GM18519 (cell line): ENCODE results near the gene PHGDH.
"Not testable (repeated sequence)": the region's sequence is repeated elsewhere in the genome, so short reads cannot be mapped to it uniquely, and the experiment has no call there.

Source experiments
- ATAC-seq: cut with Tn5 transposase; IDR thresholded peaks from one replicate; pipeline ENCODE4 v1.9.1; 2021; ENCODE audit warnings: mild to moderate bottlenecking, moderate library complexity; ENCODE audit not compliant: unreplicated experiment, low FRiP score

The PHGDH gene

GRCh38 chr1:119784191-119784781 is 72.6 kb downstream of the PHGDH start:
- no peak for ATAC-seq

- not testable (repeated sequence) for ATAC-seq
Observed at GRCh38 chr1:119786046-119786445, 74.3 kb downstream of the PHGDH start.

DNA sequence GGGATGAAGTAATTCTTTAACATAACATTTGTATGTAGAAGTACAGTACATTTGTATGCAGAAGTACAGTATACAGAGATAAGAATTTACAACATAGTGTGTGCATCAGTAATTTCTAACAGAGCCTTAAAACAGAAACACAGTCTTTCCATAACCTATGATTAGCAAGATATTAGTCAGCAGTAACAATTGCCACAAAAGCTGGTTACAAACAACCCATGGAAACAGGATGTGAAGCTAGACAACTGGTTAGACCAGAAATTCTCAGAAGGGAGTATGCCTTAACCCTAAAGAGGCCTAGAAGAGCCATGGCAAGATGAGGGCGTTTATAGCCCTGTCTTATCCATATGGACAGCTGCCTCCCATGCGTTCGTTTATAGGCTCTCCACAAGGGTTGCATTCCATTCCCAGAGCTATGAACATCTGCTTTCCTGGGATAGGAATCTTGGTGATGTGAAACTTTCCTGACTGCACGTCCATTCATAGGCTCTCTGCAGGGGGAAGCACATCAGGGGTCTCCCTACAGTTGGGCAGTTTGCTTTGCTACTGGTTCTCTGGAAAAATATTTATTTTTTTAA is 74.8 kb downstream of the PHGDH start:
- not testable (repeated sequence) for ATAC-seq

DNA sequence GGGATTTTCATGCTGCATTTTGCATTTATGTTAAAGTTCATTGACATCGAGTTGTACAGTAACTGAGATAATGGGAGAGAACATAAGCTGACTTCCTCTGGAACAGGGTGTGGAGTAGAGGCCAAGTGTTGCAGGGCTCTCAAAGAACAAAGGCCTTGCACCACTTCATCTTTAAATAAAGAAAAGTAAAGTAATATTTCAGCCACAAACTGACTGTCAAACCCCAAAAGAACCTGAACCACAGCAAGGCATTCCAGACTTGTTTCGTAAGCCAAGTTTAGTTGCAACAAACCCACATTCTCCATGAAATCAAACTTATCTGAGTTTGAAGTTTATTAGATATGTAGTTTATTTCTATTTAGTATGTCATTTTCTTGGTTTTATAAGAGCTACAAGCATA is 76.0 kb downstream of the PHGDH start:
- ATAC-seq = no peak

- no peak for ATAC-seq
Observed at GRCh38 chr1:119790451-119791198, 78.9 kb downstream of the PHGDH start.

GRCh38 chr1:119791377-119791776 is 79.6 kb downstream of the PHGDH start:
- no peak for ATAC-seq
